Smooth muscle cell (in vitro differentiated cells): ENCODE measurements around the gene PRDM15. TPM values are rescaled to one million over a fixed set of nuclear protein-coding genes. Genes with fewer than 3 reads are reported as not detected.

ENCODE experiments used
- DNase-seq: peaks from one replicate; lab custom pipeline; 2025; ENCODE audit not compliant: unreplicated experiment; lab: John Stamatoyannopoulos, UW
- H2AFZ ChIP-seq: fragments of 200-600 bp; sonication (generic); 2 replicates; pipeline ENCODE4 v1.6.0; 2016; ENCODE audit warnings: antibody characterized with exemption, low read depth, mild to moderate bottlenecking
- H3F3A ChIP-seq: fragments of 200-600 bp; sonication (generic); 2 replicates; pipeline ENCODE4 v1.6.0; 2017; ENCODE audit warnings: antibody characterized with exemption, low read depth
- H3K27ac ChIP-seq: fragments of 200-600 bp; sonication (generic); 2 replicates; pipeline ENCODE4 v1.5.1; 2016; ENCODE audit warnings: low read depth, mild to moderate bottlenecking
- H3K27me3 ChIP-seq: fragments of 200-600 bp; sonication (generic); 2 replicates; pipeline ENCODE4 v1.6.1; 2016; ENCODE audit warnings: low read depth, mild to moderate bottlenecking
- H3K36me3 ChIP-seq: fragments of 200-600 bp; sonication (generic); 2 replicates; pipeline ENCODE4 v1.5.1; 2016; ENCODE audit warnings: low read depth
- H3K4me1 ChIP-seq: fragments of 200-600 bp; sonication (generic); 2 replicates; pipeline ENCODE4 v1.5.1; 2016; ENCODE audit warnings: low read depth
- H3K4me2 ChIP-seq: fragments of 200-600 bp; sonication (generic); 2 replicates; pipeline ENCODE4 v1.6.0; 2016; ENCODE audit warnings: mild to moderate bottlenecking
- H3K4me3 ChIP-seq: fragments of 200-600 bp; sonication (generic); 2 replicates; pipeline ENCODE4 v1.5.1; 2016; ENCODE audit warnings: mild to moderate bottlenecking
- H3K79me2 ChIP-seq: fragments of 200-600 bp; sonication (generic); 2 replicates; pipeline ENCODE4 v1.6.0; 2016; ENCODE audit warnings: low read depth, mild to moderate bottlenecking
- H3K9ac ChIP-seq: fragments of 200-600 bp; sonication (generic); 2 replicates; pipeline ENCODE4 v1.6.0; 2016; ENCODE audit warnings: low read depth
- H3K9me3 ChIP-seq: fragments of 200-600 bp; sonication (generic); replicated peaks from 2 replicates; pipeline ENCODE4 v1.5.1; 2016; ENCODE audit warnings: low read depth
- H4K20me1 ChIP-seq: fragments of 200-600 bp; sonication (generic); 2 replicates; pipeline ENCODE4 v1.6.0; 2016; ENCODE audit warnings: low read depth
- WGBS: methylation state at CpG from one replicate; pipeline ENCODE4 v1.1.7; 2016; ENCODE audit warnings: low lambda C conversion rate; 5-methylcytosine and 5-hydroxymethylcytosine counted together
- polyA plus RNA-seq: library from polyadenylated mRNA; unstranded; fragments of >200 nt; fragmentation: Nextera tagmentation; extraction: Ambion mirVana; gene quantifications from 2 replicates; pipeline ENCODE4 v1.2.1, GENCODE V29; 2016
- total RNA-seq: library from RNA; depleted of rRNA; stranded (reverse); fragments of >200 nt; gene quantifications from 2 replicates; pipeline ENCODE4 v1.2.3, GENCODE V29; 2014
- TF ChIP-seq, protein P1 (sequence below): fragments of 200-600 bp; sonication (generic); IDR thresholded peaks from 2 replicates; pipeline ENCODE4 v1.5.1; 2017; ENCODE audit warnings: borderline replicate concordance, mild to moderate bottlenecking, antibody characterized with exemption; ENCODE audit not compliant: insufficient read depth, poor library complexity, severe bottlenecking

Gene PRDM15
- total and polyA plus RNA-seq, 2 experiments from 2014 or later = 2.0 to 6.8 TPM

DNA sequence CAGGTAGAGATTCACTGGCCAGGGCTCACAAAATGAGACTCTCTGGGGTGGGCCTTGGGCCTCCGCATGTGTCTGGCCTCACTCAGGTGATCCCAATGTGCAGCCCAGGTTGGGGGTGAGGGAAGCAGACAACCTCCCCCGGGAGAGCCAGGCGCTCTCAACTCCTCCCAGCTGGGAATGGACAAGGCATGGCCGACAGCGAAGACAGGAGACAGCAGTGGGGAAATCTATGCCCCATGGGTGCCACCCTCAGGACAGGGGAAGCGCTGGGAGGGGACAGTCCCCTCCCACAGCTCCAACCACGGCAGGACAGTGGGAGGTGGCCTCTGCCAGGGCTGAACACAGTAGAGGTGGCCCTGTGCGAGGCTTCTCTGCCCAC is 47.7 kb downstream of the PRDM15 start:
- TF ChIP-seq, protein P1, sequence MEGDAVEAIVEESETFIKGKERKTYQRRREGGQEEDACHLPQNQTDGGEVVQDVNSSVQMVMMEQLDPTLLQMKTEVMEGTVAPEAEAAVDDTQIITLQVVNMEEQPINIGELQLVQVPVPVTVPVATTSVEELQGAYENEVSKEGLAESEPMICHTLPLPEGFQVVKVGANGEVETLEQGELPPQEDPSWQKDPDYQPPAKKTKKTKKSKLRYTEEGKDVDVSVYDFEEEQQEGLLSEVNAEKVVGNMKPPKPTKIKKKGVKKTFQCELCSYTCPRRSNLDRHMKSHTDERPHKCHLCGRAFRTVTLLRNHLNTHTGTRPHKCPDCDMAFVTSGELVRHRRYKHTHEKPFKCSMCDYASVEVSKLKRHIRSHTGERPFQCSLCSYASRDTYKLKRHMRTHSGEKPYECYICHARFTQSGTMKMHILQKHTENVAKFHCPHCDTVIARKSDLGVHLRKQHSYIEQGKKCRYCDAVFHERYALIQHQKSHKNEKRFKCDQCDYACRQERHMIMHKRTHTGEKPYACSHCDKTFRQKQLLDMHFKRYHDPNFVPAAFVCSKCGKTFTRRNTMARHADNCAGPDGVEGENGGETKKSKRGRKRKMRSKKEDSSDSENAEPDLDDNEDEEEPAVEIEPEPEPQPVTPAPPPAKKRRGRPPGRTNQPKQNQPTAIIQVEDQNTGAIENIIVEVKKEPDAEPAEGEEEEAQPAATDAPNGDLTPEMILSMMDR = no peak
- Histone ChIP-seq H3K9me3 (no peaks in the 10 kb centered on the region), H4K20me1 (no peaks in the 10 kb centered on the region), H3F3A (peaks cover 6% of the 10 kb centered on the region), H3K9ac (no peak overlapping the region), H3K27me3 (no peaks in the 10 kb centered on the region), H3K4me2 (no peak overlapping the region), H3K4me1 (no peaks in the 10 kb centered on the region), H3K79me2 (no peaks in the 10 kb centered on the region), H3K27ac (no peak overlapping the region), H3K4me3 (no peak overlapping the region), H2AFZ (no peak overlapping the region), H3K36me3 (no peaks in the 10 kb centered on the region)
- no peak for DNase-seq
- WGBS = 92% methylated on average over 8 of the region's 8 CpGs

DNA sequence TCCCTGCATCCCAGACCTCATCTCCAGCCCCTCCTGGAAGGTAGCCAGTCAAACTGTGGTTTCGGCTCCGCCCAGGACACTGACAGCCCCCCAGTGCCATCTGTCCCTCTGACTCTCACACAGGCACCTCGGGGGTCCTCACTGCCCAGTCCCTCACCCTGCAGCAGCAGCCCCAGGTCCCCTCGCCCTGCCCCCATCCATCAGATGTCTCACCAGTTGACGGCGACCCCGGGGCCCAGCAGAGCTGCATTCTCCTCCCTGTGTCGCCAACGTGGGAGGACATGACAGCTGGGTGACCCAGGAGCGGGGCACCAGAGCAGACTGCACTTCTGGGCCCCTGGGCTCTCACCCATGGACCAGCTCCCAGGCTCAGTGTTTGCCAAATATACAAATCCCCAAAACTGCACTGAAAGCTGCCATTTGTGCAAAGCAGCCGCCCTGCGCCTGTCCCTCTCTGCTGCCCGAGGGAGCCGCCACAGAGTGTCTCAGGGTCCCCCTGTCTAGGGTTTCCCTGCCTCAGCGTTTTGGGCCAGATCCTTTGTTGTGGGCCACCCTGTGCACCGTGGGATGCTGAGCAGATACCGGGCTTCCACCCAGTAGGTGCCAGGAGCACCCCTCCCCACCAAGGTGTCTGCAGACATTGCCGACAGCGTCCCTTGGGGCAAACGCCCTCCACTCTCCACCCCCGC is 48.2 kb downstream of the PRDM15 start:
- TF ChIP-seq, protein P1 = no peak
- no peak for DNase-seq
- Histone ChIP-seq H3K27me3 (no peaks in the 10 kb centered on the region), H3K9me3 (no peaks in the 10 kb centered on the region), H3K36me3 (no peaks in the 10 kb centered on the region), H3K9ac (no peak overlapping the region), H3K27ac (no peak overlapping the region), H4K20me1 (no peaks in the 10 kb centered on the region), H3K4me2 (no peak overlapping the region), H3K4me3 (no peak overlapping the region), H2AFZ (no peak overlapping the region), H3K4me1 (no peaks in the 10 kb centered on the region), H3K79me2 (no peaks in the 10 kb centered on the region), H3F3A (peaks cover 6% of the 10 kb centered on the region)
- 94% methylated on average over 21 of the region's 21 CpGs for WGBS

DNA sequence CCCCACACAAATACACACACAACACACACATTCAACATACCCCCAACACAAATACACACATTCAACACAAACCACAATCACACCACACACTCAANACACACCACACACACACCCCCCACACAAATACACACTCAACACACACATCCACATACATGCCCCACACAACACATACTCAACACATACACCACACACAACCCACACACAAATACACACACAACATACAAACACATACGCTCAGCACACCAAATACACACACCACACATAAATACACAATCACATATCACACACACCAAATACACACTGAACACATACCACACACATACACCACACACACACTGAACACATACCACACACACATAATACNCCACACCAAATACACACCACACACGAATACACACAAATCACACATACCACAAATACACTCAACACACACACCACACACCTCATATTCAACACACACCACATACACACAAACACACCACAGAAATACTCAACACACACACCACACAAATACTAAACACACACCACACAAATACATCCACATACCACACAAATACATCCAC is 48.9 kb downstream of the PRDM15 start:
- Histone ChIP-seq H4K20me1 (no peaks in the 10 kb centered on the region), H2AFZ (no peak overlapping the region), H3K36me3 (no peaks in the 10 kb centered on the region), H3K4me2 (no peak overlapping the region), H3K27me3 (no peaks in the 10 kb centered on the region), H3F3A (peaks cover 6% of the 10 kb centered on the region), H3K4me3 (no peak overlapping the region), H3K79me2 (no peaks in the 10 kb centered on the region), H3K4me1 (no peaks in the 10 kb centered on the region), H3K27ac (no peak overlapping the region), H3K9ac (no peak overlapping the region), H3K9me3 (no peaks in the 10 kb centered on the region)
- TF ChIP-seq, protein P1 = no peak
- no peak for DNase-seq
- 96% methylated on average over 2 of the region's 2 CpGs for WGBS

DNA sequence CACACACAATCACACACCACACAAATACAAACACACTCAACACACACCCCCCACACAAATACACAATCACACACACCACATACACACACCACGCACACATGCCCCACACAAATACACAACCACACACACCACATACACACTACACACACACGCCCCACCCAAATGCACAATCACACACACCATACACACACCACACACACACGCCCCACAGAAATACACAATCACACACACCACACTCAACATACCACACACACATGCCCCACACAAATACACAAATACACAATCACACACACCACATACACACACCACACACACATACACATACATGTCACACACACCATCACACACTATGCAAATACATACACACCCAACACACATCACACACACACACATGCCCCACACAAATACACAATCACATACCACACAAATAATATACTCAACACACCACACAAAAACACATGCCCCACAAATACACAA is 50.2 kb downstream of the PRDM15 start:
- Histone ChIP-seq H3K4me3 (no peak overlapping the region), H3K4me1 (no peaks in the 10 kb centered on the region), H3K27me3 (no peaks in the 10 kb centered on the region), H3K36me3 (no peaks in the 10 kb centered on the region), H3K27ac (no peak overlapping the region), H3K4me2 (no peak overlapping the region), H3K9ac (no peak overlapping the region), H3F3A (peaks cover 6% of the 10 kb centered on the region), H4K20me1 (no peaks in the 10 kb centered on the region), H2AFZ (no peak overlapping the region), H3K9me3 (no peaks in the 10 kb centered on the region), H3K79me2 (no peaks in the 10 kb centered on the region)
- TF ChIP-seq, protein P1 = no peak
- WGBS = 52% methylated on average over 3 of the region's 3 CpGs
- DNase-seq = no peak
